ENCODE results near the gene MAPK1IP1L. TPM values are rescaled to one million over a fixed set of nuclear protein-coding genes. Genes with fewer than 3 reads are reported as not detected.

MAPK1IP1L gene
- total and polyA plus RNA-seq, 2 of the 4 experiments (the other 2 are of a cell fraction), result 44.8 to 168 TPM

DNA sequence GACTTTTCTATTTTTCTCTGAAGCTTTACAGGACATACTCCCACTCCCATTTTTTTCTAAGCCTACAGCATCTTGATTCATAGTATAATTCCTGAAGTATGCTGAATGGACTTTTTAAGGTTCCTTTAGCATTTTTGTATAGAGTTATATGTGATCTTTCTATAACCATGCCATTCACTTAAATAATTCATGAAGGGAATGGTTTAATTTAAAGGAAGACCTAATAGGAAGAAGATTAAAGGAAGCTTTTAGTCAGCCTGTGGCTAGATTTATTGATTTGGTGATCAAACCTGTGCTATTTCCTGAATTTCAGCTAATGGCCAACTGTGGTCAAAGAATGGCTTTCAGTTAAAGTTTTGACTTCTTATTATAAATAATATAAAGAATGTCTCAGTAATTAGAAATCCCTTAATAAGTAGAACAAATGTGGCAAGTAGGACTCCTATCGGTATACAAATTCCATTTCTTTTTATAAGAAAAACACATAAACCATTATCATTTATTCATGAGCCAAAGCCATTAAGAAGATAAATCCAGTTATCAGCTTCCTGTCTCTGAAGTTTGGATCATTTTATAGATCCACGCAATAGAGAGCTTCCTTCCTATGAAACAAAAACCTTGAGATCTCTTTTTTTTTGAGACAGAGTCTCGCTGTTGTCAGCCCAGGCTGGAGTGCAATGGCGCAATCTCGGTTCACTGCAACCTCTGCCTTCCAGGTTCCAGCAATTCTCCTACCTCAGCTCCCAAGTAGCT lies 4.0 kb upstream of the MAPK1IP1L start:
- in situ Hi-C loops (cut with MboI; ENCODE audit: low sequenced_read_pairs), result no loop called here
- dilution Hi-C loops (cut with HindIII; ENCODE audit: low sequenced_read_pairs, unreplicated experiment), result no loop called here

More for the DNA sequence above, 4.0 kb upstream of the MAPK1IP1L start:
- Histone ChIP-seq H3K56ac (ENCODE audit: extremely low read depth, insufficient read depth, low read length) (no peak overlapping the region), H3K9ac (ENCODE audit: low read depth, low read length) (no peak overlapping the region), H3K79me1 (ENCODE audit: low read depth in 1 of 2, low read length in 2 of 2) (peaks cover 12 to 30% of the 10 kb centered on the region in 2 experiments; a peak in 3 of 4 replicates), H2AK5ac (ENCODE audit: low read depth, low read length) (no peak overlapping the region), H2BK120ac (ENCODE audit: low read depth, low read length) (no peak overlapping the region), H2BK15ac (ENCODE audit: low read depth, low read length) (no peak overlapping the region), H3K23ac (ENCODE audit: low read depth, low read length) (no peak overlapping the region), H3K27me3 (ENCODE audit: control insufficient read depth, insufficient read depth, low read length) (no peaks in the 10 kb centered on the region), H4K5ac (ENCODE audit: low read depth, low read length) (no peak overlapping the region), H2AK9ac (replicated peaks; ENCODE audit: low read depth, low read length, poor library complexity) (no peak overlapping the region), H3K27ac (ENCODE audit: insufficient read depth, low read length) (no peak overlapping the region), H3K4me1 (ENCODE audit: control insufficient read depth, insufficient read depth, low read length) (peaks cover 6% of the 10 kb centered on the region), H2BK5ac (ENCODE audit: low read depth, low read length, poor library complexity, severe bottlenecking) (no peak overlapping the region), H4K20me1 (ENCODE audit: insufficient read depth, low read length) (peaks cover 10% of the 10 kb centered on the region; the same call in 1 of the 2 replicates), H2BK20ac (ENCODE audit: low read depth, low read length) (no peak overlapping the region), H3K9me1 (ENCODE audit: insufficient read depth, low read length) (no peaks in the 10 kb centered on the region), H3K4me2 (ENCODE audit: low read depth, low read length) (no peak overlapping the region), H4K8ac (ENCODE audit: low read depth in 2 of 2, low read length in 2 of 2) (no peak overlapping the region), H3K14ac (replicated peaks; ENCODE audit: low read depth, low read length) (no peak overlapping the region), H3K18ac (ENCODE audit: low read depth, low read length) (no peak overlapping the region), H3K9me3 (ENCODE audit: control insufficient read depth, insufficient read depth, low read length) (no peaks in the 10 kb centered on the region), H2AFZ (replicated peaks; ENCODE audit: low read length, poor library complexity) (no peak overlapping the region), H3K4ac (ENCODE audit: low read depth, low read length) (no peak overlapping the region), H4K91ac (ENCODE audit: insufficient read depth, low read depth, low read length) (no peak overlapping the region), H3K36me3 (ENCODE audit: control insufficient read depth, insufficient read depth, low read length) (peaks cover 10% of the 10 kb centered on the region), H3K4me3 (ENCODE audit: insufficient read depth, low read depth, low read length) (no peak overlapping the region)
- BruUV-seq (replicated peaks), result no TSS peak
- ATAC-seq (ENCODE audit: low read depth), result no peak
- TF ChIP-seq RAD21 (IDR thresholded peaks at IDR 0.05; ENCODE audit: low read length), result no peak
- POLR2A ChIA-PET (ENCODE audit: unreplicated experiment), result interaction anchor here (0.5 to 0.6 kb wide), 2 partner anchors 17 to 1115 kb away, joined by 3 read pairs; no protein-coding TSS in a partner anchor
- intact Hi-C loops (cut with micrococcal nuclease), result no loop called here
- DNase-seq, result no peak
- 100% methylated on average over 1 of the region's 5 CpGs; no CpG with 5 or more reads in 1 of the 2 experiments for WGBS, 2 experiments (ENCODE audit: extremely low coverage in 2 of 2, insufficient read length in 1 of 2)
- CTCF ChIA-PET, result interaction anchor here (1.2 kb wide), 1 partner anchor 113 kb away, joined by 7 read pairs; no protein-coding TSS in a partner anchor

Measured in IMR-90 (cell line).